ENCODE measurements around the gene SYNE2.

GRCh38 chr14:63874223-63874622 lies 21.4 kb downstream of the SYNE2 start:
- no peak for TF ChIP-seq CTCF (IDR thresholded peaks at IDR 0.05)
- no peak for TF ChIP-seq EP300 (IDR thresholded peaks at IDR 0.05)
